Right lobe of liver (tissue), 4 donors: Measurements from ENCODE around the gene PTPRM.

Experiments
- CTCF ChIP-seq, 4 donors: fragments of 200-600 bp in 3 of 4; fragments of 450-650 bp in 1 of 4; IDR thresholded peaks; one replicate each; pipeline versions ENCODE4 v1.5.1 to v1.8.0; 2016 to 2022; ENCODE audit warnings: antibody characterized with exemption in 4 of 4, mild to moderate bottlenecking in 2 of 4
- POLR2A ChIP-seq: fragments of 450-650 bp; IDR thresholded peaks from one replicate; pipeline ENCODE4 v1.6.1; 2017; ENCODE audit warnings: antibody characterized with exemption, mild to moderate bottlenecking
- donor health status: DM: no; HTN: no; CAD: no.
- donor health status: DM: no; HTN: no; CAD: no.
- donor health status: DM: no; HTN: yes; CAD: no.

GRCh38 chr18:7559709-7560319, 7.3 kb upstream of the PTPRM start:
- no peak for TF ChIP-seq CTCF (IDR thresholded peaks at IDR 0.05)
- TF ChIP-seq POLR2A, result no peak
